Natural killer cell (primary cell): Measurements from ENCODE around the gene ULK4. TPM values are rescaled to one million over a fixed set of nuclear protein-coding genes. Genes with fewer than 3 reads are reported as not detected.

Experiments used
- ATAC-seq, 3 donors: fragments of 150-1000 bp in 2 of 3; fragments of 200-7000 bp in 1 of 3; cut with Tn5 transposase; 1 replicate in 1 of 3; 2 replicates in 2 of 3; pipeline ENCODE4 v1.10.0; 2021; ENCODE audit warnings: mild to moderate bottlenecking in 2 of 3, moderate library complexity in 2 of 3
- DNase-seq, 2 donors: peaks; one replicate each; pipeline versions ENCODE4 v3.0.0 to v3.0.0-alpha.2; 2013 to 2021; ENCODE audit warnings: mixed read lengths in 1 of 2
- H3K27ac ChIP-seq: one replicate; pipeline ENCODE4 v1.5.1; 2013; ENCODE audit warnings: mild to moderate bottlenecking, low read length
- H3K27me3 ChIP-seq: one replicate; pipeline ENCODE4 v1.6.1; 2013; ENCODE audit warnings: low read length; ENCODE audit not compliant: control insufficient read depth, insufficient read depth
- H3K36me3 ChIP-seq: one replicate; pipeline ENCODE4 v1.6.1; 2013; ENCODE audit warnings: low read length; ENCODE audit not compliant: control insufficient read depth, insufficient read depth
- H3K4me1 ChIP-seq: one replicate; pipeline ENCODE4 v1.6.1; 2013; ENCODE audit warnings: low read length; ENCODE audit not compliant: control insufficient read depth, insufficient read depth
- H3K4me3 ChIP-seq: one replicate; pipeline ENCODE4 v1.5.1; 2013; ENCODE audit warnings: low read length
- H3K9me3 ChIP-seq: one replicate; pipeline ENCODE4 v1.6.1; 2013; ENCODE audit warnings: low read length; ENCODE audit not compliant: control insufficient read depth, insufficient read depth
- H3K27ac Mint-ChIP-seq, 2 donors: one replicate each; pipeline ENCODE4 v1.8.0; 2022; ENCODE audit warnings: mild to moderate bottlenecking in 2 of 2, mixed read lengths in 2 of 2, moderate library complexity in 1 of 2
- H3K27me3 Mint-ChIP-seq, 2 donors: one replicate each; pipeline ENCODE4 v1.8.0; 2022; ENCODE audit warnings: low read depth in 2 of 2, mixed read lengths in 2 of 2
- H3K36me3 Mint-ChIP-seq: one replicate; pipeline ENCODE4 v1.8.0; 2022; ENCODE audit warnings: mixed read lengths
- H3K4me1 Mint-ChIP-seq, 2 donors: one replicate each; pipeline ENCODE4 v1.8.0; 2022; ENCODE audit warnings: mixed read lengths in 2 of 2
- H3K4me3 Mint-ChIP-seq: one replicate; pipeline ENCODE4 v1.8.0; 2022; ENCODE audit warnings: mild to moderate bottlenecking, moderate library complexity, mixed read lengths
- H3K9me3 Mint-ChIP-seq, 2 donors: one replicate each; pipeline ENCODE4 v1.8.0; 2022; ENCODE audit warnings: mixed read lengths in 2 of 2
- WGBS: methylation state at CpG from one replicate; pipeline ENCODE4 v1.1.7; 2013; ENCODE audit warnings: missing lambda C conversion rate; ENCODE audit not compliant: insufficient coverage; 5-methylcytosine and 5-hydroxymethylcytosine counted together
- intact Hi-C: fragments of 100-400 bp; cut with micrococcal nuclease; formaldehyde crosslinking; loops from one replicate; pipeline ENCODE4 v1.14.2; 2022
- total RNA-seq, 4 donors: library from RNA; stranded (reverse); fragments of 120-200 nt in 1 of 4; gene quantifications; one replicate each; pipeline versions ENCODE4 v1.2.3 to v1.2.4, GENCODE V29; 2013 to 2022
- TF ChIP-seq, protein P1 (sequence below): fragments of 200-600 bp; IDR thresholded peaks from one replicate; pipeline ENCODE4 v1.8.0; 2022; ENCODE audit warnings: antibody characterized with exemption

ULK4 gene
- total RNA-seq, 3 donors from 2014 or later (not counting 1 experiment from before 2014, with no cell fraction given), result 19.2 to 25.7 (median 21.2) TPM

DNA sequence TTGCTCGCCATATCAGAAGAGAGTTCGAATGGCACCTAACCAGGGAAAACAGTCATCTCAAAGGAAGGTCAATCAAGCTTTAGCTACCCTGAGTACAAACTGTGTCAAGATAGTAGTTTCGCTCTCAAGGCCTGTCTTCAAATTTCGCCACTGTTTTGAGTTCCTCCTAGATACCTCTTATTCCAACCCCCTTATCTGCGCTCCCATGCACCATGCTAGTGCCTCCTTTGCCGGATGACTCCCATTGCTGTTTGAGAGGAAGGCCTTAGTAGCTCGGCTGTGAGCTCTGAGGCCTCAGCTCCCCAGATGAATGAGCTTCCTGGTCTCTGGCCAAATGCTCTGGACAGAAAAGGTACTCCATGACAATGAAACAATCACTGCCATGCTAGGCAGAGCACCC lies 256.0 kb downstream of the ULK4 start:
- Mint-ChIP-seq H3K4me1 (no peaks in the 10 kb centered on the region), H3K4me3 (no peak overlapping the region), H3K27me3 (no peaks in the 10 kb centered on the region), H3K9me3 (no peaks in the 10 kb centered on the region), H3K27ac (no peak overlapping the region), H3K36me3 (no peaks in the 10 kb centered on the region)
- Histone ChIP-seq H3K4me3 (no peak overlapping the region), H3K36me3 (no peaks in the 10 kb centered on the region), H3K4me1 (no peaks in the 10 kb centered on the region), H3K27me3 (no peaks in the 10 kb centered on the region), H3K9me3 (no peaks in the 10 kb centered on the region), H3K27ac (no peak overlapping the region)
- DNase-seq (no peak), ATAC-seq (no peak)
- intact Hi-C loops, result no loop called here
- TF ChIP-seq, protein P1, sequence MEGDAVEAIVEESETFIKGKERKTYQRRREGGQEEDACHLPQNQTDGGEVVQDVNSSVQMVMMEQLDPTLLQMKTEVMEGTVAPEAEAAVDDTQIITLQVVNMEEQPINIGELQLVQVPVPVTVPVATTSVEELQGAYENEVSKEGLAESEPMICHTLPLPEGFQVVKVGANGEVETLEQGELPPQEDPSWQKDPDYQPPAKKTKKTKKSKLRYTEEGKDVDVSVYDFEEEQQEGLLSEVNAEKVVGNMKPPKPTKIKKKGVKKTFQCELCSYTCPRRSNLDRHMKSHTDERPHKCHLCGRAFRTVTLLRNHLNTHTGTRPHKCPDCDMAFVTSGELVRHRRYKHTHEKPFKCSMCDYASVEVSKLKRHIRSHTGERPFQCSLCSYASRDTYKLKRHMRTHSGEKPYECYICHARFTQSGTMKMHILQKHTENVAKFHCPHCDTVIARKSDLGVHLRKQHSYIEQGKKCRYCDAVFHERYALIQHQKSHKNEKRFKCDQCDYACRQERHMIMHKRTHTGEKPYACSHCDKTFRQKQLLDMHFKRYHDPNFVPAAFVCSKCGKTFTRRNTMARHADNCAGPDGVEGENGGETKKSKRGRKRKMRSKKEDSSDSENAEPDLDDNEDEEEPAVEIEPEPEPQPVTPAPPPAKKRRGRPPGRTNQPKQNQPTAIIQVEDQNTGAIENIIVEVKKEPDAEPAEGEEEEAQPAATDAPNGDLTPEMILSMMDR, result no peak
- 97% methylated on average over 7 of the region's 7 CpGs for WGBS

GRCh38 chr3:41701191-41701698 lies 260.7 kb downstream of the ULK4 start:
- intact Hi-C loops, result no loop called here
- H3K4me1 Mint-ChIP-seq, result no peaks in the 10 kb centered on the region
- DNase-seq, result no peak

DNA sequence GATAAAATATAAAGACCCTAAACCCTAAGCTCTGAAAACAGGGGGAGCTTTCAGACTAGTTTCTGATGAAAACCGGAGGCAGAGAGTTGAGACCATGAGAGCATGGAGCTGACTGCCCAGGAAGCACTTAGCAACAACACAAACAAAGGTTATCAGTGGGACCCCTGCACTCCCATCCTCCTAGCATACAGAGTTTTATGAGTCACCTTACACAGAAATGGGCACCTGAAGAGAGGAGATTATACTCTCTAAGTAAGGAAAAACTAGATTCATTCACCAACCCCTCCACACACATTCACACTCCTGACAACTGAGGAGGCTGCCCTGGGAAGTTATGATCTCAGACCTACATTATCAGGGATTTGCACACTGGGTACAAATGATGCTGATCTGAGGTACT lies 261.7 kb downstream of the ULK4 start:
- peaks cover 0 to 3% of the 10 kb centered on the region in 2 donors for H3K9me3 Mint-ChIP-seq
- intact Hi-C loops, result no loop called here
- Histone ChIP-seq H3K4me1 (no peaks in the 10 kb centered on the region), H3K4me3 (no peak overlapping the region), H3K27me3 (no peaks in the 10 kb centered on the region), H3K27ac (no peak overlapping the region), H3K36me3 (no peaks in the 10 kb centered on the region), H3K9me3 (no peaks in the 10 kb centered on the region)
- no peaks in the 10 kb centered on the region for H3K27me3 Mint-ChIP-seq
- H3K36me3 Mint-ChIP-seq, result no peaks in the 10 kb centered on the region
- H3K4me1 Mint-ChIP-seq, result no peaks in the 10 kb centered on the region
- H3K4me3 Mint-ChIP-seq, result no peak overlapping the region
- H3K27ac Mint-ChIP-seq, result no peak overlapping the region
- ATAC-seq (no peak), DNase-seq (no peak)
- TF ChIP-seq, protein P1, result no peak
- whole genome bisulfite sequencing, result 100% methylated on average over 1 of the region's 1 CpG

More at GRCh38 chr3:41701191-41701698, 260.7 kb downstream of the ULK4 start:
- no peaks in the 10 kb centered on the region for H3K36me3 Mint-ChIP-seq
- H3K9me3 Mint-ChIP-seq, result peaks cover 0 to 3% of the 10 kb centered on the region in 2 donors
- Histone ChIP-seq H3K4me3 (no peak overlapping the region), H3K36me3 (no peaks in the 10 kb centered on the region), H3K27ac (no peak overlapping the region), H3K9me3 (no peaks in the 10 kb centered on the region), H3K4me1 (no peaks in the 10 kb centered on the region), H3K27me3 (no peaks in the 10 kb centered on the region)
- H3K27ac Mint-ChIP-seq, result no peak overlapping the region
- no peaks in the 10 kb centered on the region for H3K27me3 Mint-ChIP-seq
- ATAC-seq, result no peak
- TF ChIP-seq, protein P1, result no peak
- H3K4me3 Mint-ChIP-seq, result no peak overlapping the region
- no CpG with 5 or more reads among the region's 1 CpG for WGBS

- Histone ChIP-seq H3K27me3 (no peaks in the 10 kb centered on the region), H3K4me1 (no peaks in the 10 kb centered on the region), H3K27ac (no peak overlapping the region), H3K36me3 (no peaks in the 10 kb centered on the region), H3K9me3 (no peaks in the 10 kb centered on the region), H3K4me3 (no peak overlapping the region)
- intact Hi-C loops, result no loop called here
- H3K9me3 Mint-ChIP-seq, result peaks cover 0 to 3% of the 10 kb centered on the region in 2 donors
- H3K27me3 Mint-ChIP-seq, result no peaks in the 10 kb centered on the region
- no peak overlapping the region for H3K4me3 Mint-ChIP-seq
- DNase-seq, result no peak
- WGBS, result 86% methylated on average over 1 of the region's 3 CpGs
- no peaks in the 10 kb centered on the region for H3K36me3 Mint-ChIP-seq
- H3K4me1 Mint-ChIP-seq, result no peaks in the 10 kb centered on the region
- ATAC-seq, result no peak
- no peak overlapping the region for H3K27ac Mint-ChIP-seq
- TF ChIP-seq, protein P1, result no peak
Measured at GRCh38 chr3:41698898-41699297, 263.0 kb downstream of the ULK4 start.
